Heart left ventricle (tissue), 16 donors: Measurements from ENCODE around the gene CLINT1. TPM values are rescaled to one million over a fixed set of nuclear protein-coding genes. Genes with fewer than 3 reads are reported as not detected.

Source experiments
- ATAC-seq, 4 donors: fragments of 200-7000 bp; cut with Tn5 transposase; one replicate each; pipeline ENCODE4 v1.9.1; 2020 to 2022; ENCODE audit warnings: moderate library complexity in 4 of 4, mild to moderate bottlenecking in 3 of 4, moderate number of reproducible peaks in 1 of 4
- DNase-seq, 5 donors: peaks; one replicate each; pipeline ENCODE4 v3.0.0-alpha.2; 2020
- H3K27ac ChIP-seq, 12 donors: fragments of 200-600 bp; sonication (generic) in 4 of 12; one replicate each; pipeline versions ENCODE4 v1.5.0 to v1.8.0; 2016 to 2022; ENCODE audit warnings: mild to moderate bottlenecking in 2 of 12
- H3K27me3 ChIP-seq, 9 donors: fragments of 200-600 bp; sonication (generic) in 2 of 9; one replicate each; pipeline versions ENCODE4 v1.5.1 to v1.8.0; 2016 to 2022; ENCODE audit warnings: mild to moderate bottlenecking in 3 of 9
- H3K36me3 ChIP-seq, 9 donors: fragments of 200-600 bp; sonication (generic) in 2 of 9; one replicate each; pipeline versions ENCODE4 v1.5.0 to v1.8.0; 2018 to 2022; ENCODE audit warnings: mild to moderate bottlenecking in 2 of 9
- H3K4me1 ChIP-seq, 12 donors: fragments of 200-600 bp; sonication (generic) in 4 of 12; one replicate each; pipeline versions ENCODE4 v1.5.0 to v1.8.0; 2016 to 2022; ENCODE audit warnings: mild to moderate bottlenecking in 3 of 12
- H3K4me3 ChIP-seq, 12 donors: fragments of 200-600 bp; sonication (generic) in 4 of 12; one replicate each; pipeline versions ENCODE4 v1.5.0 to v1.8.0; 2017 to 2022; ENCODE audit warnings: mild to moderate bottlenecking in 9 of 12, moderate library complexity in 4 of 12
- H3K9me3 ChIP-seq, 12 donors: fragments of 200-600 bp; sonication (generic) in 4 of 12; one replicate each; pipeline versions ENCODE4 v1.5.0 to v1.8.0; 2016 to 2022; ENCODE audit warnings: mild to moderate bottlenecking in 1 of 12
- POLR2A ChIP-seq, 2 donors: fragments of 450-650 bp; IDR thresholded peaks; one replicate each; pipeline ENCODE4 v1.6.1; 2017; ENCODE audit warnings: antibody characterized with exemption in 2 of 2, mild to moderate bottlenecking in 2 of 2, moderate library complexity in 2 of 2
- WGBS, 4 donors: extraction: QIAGEN DNeasy Blood & Tissue Kit in 2 of 4; methylation state at CpG; one replicate each; pipeline versions ENCODE4 v1.1.5 to v1.1.7; 2013 to 2018; 5-methylcytosine and 5-hydroxymethylcytosine counted together
- intact Hi-C, 10 donors: fragments of 100-400 bp; cut with DNase I; formaldehyde crosslinking; loops; one replicate each; pipeline versions ENCODE4 v1.11.1 to v1.14.2; 2022
- polyA plus RNA-seq, 2 donors: library from polyadenylated mRNA; stranded (reverse); fragments of 200-250 nt; gene quantifications; one replicate each; pipeline ENCODE4 v1.2.3, GENCODE V29; 2013
- total RNA-seq, 9 donors: library from RNA; depleted of rRNA in 2 of 9; stranded (reverse); fragments of >200 nt in 2 of 9; fragmentation: NEBNext Ultra II Directional in 3 of 9; extraction: Animal tissue kit (Norgen Biotek cat#: 25700) in 3 of 9; gene quantifications; one replicate each; pipeline versions ENCODE4 v1.1.0 to v1.2.4, GENCODE V29; 2016 to 2023
- TF ChIP-seq, protein P1 (sequence below), 12 donors: fragments of 200-600 bp; sonication (generic) in 4 of 12; IDR thresholded peaks; one replicate each; pipeline versions ENCODE4 v1.5.0 to v1.8.0; 2018 to 2022; ENCODE audit warnings: antibody characterized with exemption in 12 of 12, mild to moderate bottlenecking in 5 of 12
- donor health status: ischemic (EF 13 %, LVEDD 7.1; RV severe dilation, severe dysfunction).
- donor health status: healthy with polysubstance abuse.
- donor health status: DM: no; HTN: yes; CAD: no.
- donor health status: DM: no; HTN: no; CAD: no.
- donor health status: ischemic (EF 25% LVEDD 6.9; RV normal size, moderate dysfunction).
- donor health status: ischemic (EF 25% LVEDD 5.7; RV mildly dilated, moderate dysfunction).
- donor health status: healthy.
- donor health status: DM: yes; HTN: yes; CAD: no.
- donor health status: ischemic (EF 35%, LVEDD 5.7; RV mildly dilated, moderate dysfunction).
- donor health status: nonischemic (EF 11% LVEDD 7.7; RV severe dilation, severe dysfunction).
- donor health status: DM: yes; HTN: yes; CAD: no.
- donor health status: PGD.
- donor health status: ischemic (EF 29% LVEDD 5.4; RV normal size, mild dysfunction).
- donor health status: nonischemic (EF 23%, LVEDD 6.1; RV moderate dilation, normal function).

The CLINT1 gene
- total and polyA plus RNA-seq, 11 donors, result 13.0 to 84.8 (median 48.7) TPM

DNA sequence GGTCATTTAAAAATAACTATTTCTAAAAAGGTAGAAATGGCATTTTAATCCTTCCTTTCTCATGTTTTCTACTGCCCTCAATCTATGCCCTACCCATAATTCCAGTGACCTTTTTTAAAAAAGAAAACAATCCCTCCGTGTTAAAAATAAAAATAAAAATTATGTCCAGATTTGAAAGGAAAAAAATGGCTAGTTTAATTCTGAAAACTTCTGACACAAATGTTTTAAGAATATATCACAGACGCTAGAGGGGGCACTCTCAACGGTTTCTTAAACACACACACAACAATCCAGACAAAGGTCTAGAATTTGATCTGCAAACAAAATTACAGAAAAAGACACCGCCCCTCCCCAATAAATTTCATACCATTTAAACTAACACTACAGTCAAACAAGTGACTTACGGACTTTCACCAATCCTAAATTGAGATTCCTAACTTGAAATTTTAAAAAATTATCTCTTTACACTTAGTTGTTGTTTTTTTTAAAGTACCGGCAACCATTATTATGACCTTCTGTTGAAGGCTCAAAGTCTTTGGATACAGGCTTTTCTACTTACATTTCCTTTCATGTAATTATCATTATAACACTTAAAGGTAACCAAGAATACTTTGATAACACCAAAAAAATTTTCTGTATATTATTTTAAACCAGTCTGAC is 38.2 kb downstream of the CLINT1 start:
- no peak for TF ChIP-seq POLR2A (IDR thresholded peaks at IDR 0.05)
- TF ChIP-seq, protein P1, sequence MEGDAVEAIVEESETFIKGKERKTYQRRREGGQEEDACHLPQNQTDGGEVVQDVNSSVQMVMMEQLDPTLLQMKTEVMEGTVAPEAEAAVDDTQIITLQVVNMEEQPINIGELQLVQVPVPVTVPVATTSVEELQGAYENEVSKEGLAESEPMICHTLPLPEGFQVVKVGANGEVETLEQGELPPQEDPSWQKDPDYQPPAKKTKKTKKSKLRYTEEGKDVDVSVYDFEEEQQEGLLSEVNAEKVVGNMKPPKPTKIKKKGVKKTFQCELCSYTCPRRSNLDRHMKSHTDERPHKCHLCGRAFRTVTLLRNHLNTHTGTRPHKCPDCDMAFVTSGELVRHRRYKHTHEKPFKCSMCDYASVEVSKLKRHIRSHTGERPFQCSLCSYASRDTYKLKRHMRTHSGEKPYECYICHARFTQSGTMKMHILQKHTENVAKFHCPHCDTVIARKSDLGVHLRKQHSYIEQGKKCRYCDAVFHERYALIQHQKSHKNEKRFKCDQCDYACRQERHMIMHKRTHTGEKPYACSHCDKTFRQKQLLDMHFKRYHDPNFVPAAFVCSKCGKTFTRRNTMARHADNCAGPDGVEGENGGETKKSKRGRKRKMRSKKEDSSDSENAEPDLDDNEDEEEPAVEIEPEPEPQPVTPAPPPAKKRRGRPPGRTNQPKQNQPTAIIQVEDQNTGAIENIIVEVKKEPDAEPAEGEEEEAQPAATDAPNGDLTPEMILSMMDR (IDR thresholded peaks at IDR 0.05), result peak; percentile 30 to 70 (median 54)
- ATAC-seq (peak in 1 of 4 donors; percentile 58), DNase-seq (peak in 1 of 5 donors; percentile 22)
- Histone ChIP-seq H3K27me3 (no peaks in the 10 kb centered on the region), H3K27ac (peak overlapping the region in 5 of 12 donors; percentile 23 to 72 (median 32)), H3K36me3 (peaks cover 0 to 11% (median 2%) of the 10 kb centered on the region in 9 donors), H3K4me1 (peaks cover 0 to 54% (median 29%) of the 10 kb centered on the region in 12 donors), H3K4me3 (no peak overlapping the region), H3K9me3 (no peaks in the 10 kb centered on the region)
- WGBS, 4 donors, result 32 to 34% (median 33%) methylated on average over 6 of the region's 6 CpGs
- intact Hi-C loops, result loop anchor here in 7 of 10 donors (2.0 to 10.0 kb wide), 7 partner anchors 37 to 1314 kb away; partner anchors contain the start of gene CLINT1 (in 4 of the 7)

DNA sequence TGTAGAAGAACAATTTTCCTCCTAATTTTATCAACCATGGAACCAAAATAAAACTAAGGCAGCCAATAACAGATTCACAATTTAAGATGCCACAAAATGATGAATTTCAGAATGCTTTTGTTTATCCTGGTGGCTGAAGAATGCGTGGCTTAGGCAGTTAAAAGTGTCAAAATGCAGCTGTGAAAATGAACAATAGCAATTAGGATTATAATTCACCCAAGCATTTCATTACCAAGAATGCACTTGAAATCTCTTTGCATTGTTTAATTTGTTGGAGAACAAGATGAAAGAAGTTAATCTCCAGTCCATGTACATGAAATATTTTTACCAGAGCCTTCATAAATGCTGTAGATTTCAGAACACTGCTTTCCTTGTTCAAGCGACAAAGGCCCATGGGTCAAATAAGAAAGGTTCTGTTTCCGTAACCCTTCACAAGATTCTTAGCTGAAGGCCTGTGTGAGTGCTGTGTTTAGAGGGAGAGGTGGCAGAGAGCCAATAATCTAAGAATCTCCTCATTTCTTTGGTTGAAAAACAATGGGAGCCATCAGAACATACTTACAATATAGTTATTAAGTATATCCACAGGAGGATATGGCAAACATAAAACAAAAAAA is 39.3 kb downstream of the CLINT1 start:
- peak in 2 of 4 donors; percentile 29 to 65 for ATAC-seq
- H3K9me3 ChIP-seq, result no peaks in the 10 kb centered on the region
- WGBS, 4 donors, result 31 to 52% (median 39%) methylated on average over 3 of the region's 3 CpGs
- peaks cover 0 to 20% (median 10%) of the 10 kb centered on the region in 9 donors for H3K36me3 ChIP-seq
- intact Hi-C loops, result loop anchor here (2.0 to 10.0 kb wide), 15 partner anchors 38 to 1315 kb away; partner anchors contain the start of gene CLINT1 (in 6 of the 10)
- DNase-seq, result no peak
- peaks cover 0 to 42% (median 26%) of the 10 kb centered on the region in 12 donors for H3K4me1 ChIP-seq
- H3K27me3 ChIP-seq, result no peaks in the 10 kb centered on the region
- H3K27ac ChIP-seq, result peak overlapping the region in 9 of 12 donors; percentile 16 to 72 (median 23)
- TF ChIP-seq, protein P1 (IDR thresholded peaks at IDR 0.05), result no peak
- TF ChIP-seq POLR2A (IDR thresholded peaks at IDR 0.05), result no peak
- H3K4me3 ChIP-seq, result no peak overlapping the region

DNA sequence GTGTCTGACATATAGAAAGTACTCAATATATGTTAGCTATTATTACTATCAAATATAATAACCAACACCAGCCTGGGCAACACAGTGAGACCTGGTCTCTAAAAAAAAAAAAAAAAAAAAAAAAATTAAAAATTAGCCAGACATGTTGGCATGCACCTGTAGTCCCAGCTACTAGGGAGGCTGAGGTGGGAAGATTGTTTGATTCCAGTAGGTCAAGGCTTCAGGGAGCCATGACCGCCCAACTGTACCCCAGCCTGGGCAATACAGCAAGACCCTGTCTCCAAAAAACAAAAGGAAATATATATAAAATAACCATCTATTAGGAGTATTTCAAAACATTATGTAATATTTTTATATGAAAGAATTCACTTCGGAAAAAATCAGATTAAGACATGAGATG is 40.6 kb downstream of the CLINT1 start:
- Histone ChIP-seq H3K27me3 (no peaks in the 10 kb centered on the region), H3K4me1 (peaks cover 0 to 41% (median 24%) of the 10 kb centered on the region in 12 donors), H3K36me3 (peaks cover 0 to 31% (median 23%) of the 10 kb centered on the region in 9 donors), H3K9me3 (no peaks in the 10 kb centered on the region), H3K27ac (no peak overlapping the region), H3K4me3 (no peak overlapping the region)
- WGBS, 4 donors, result 93 to 99% (median 95%) methylated on average over 2 of the region's 2 CpGs
- DNase-seq (no peak), ATAC-seq (no peak)
- TF ChIP-seq, protein P1 (IDR thresholded peaks at IDR 0.05), result no peak
- no peak for TF ChIP-seq POLR2A (IDR thresholded peaks at IDR 0.05)
- intact Hi-C loops, result loop anchor here in 8 of 10 donors (2.0 to 10.0 kb wide), 12 partner anchors 40 to 1316 kb away; partner anchors contain the start of gene CLINT1 (in 2 of the 8)

DNA sequence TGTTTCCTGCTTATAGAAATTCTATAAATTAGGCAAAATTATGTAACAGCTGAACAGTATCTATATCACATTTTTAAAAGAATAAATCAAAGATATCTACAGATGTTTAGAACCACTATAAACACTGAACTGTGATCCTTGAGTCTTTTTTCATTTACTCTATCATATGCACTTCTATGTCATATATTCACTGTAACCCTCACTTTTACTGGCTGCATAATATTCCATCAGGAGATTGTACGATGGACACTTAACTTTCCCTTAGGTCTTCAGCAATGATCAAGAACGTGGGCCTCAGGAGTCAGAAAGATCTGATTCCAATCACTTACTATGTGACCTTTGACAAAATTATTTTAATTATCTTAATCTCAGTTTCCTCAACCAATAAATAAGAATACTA is 41.0 kb downstream of the CLINT1 start:
- Histone ChIP-seq H3K9me3 (no peaks in the 10 kb centered on the region), H3K4me3 (no peak overlapping the region), H3K27ac (peak overlapping the region in 1 of 12 donors; percentile 15), H3K36me3 (peaks cover 0 to 35% (median 27%) of the 10 kb centered on the region in 9 donors), H3K4me1 (peaks cover 0 to 41% (median 22%) of the 10 kb centered on the region in 12 donors), H3K27me3 (no peaks in the 10 kb centered on the region)
- ATAC-seq (no peak), DNase-seq (no peak)
- TF ChIP-seq, protein P1 (IDR thresholded peaks at IDR 0.05), result no peak
- WGBS, 4 donors, result 95 to 100% (median 96%) methylated on average over 2 of the region's 2 CpGs
- intact Hi-C loops, result loop anchor here (2.0 to 10.0 kb wide), 13 partner anchors 41 to 1317 kb away; partner anchors contain the start of gene CLINT1 (in 3 of the 10)
